HG03280 (cell line): Measurements from ENCODE around the gene PTK6.
"Not testable (repeated sequence)": the region's sequence is repeated elsewhere in the genome, so short reads cannot be mapped to it uniquely, and the experiment has no call there.

Experiments used
- ATAC-seq: cut with Tn5 transposase; IDR thresholded peaks from one replicate; pipeline ENCODE4 v1.9.1; 2021; ENCODE audit warnings: mild to moderate bottlenecking, moderate library complexity; ENCODE audit not compliant: unreplicated experiment

The PTK6 gene

GRCh38 chr20:63483834-63484233, 53.3 kb downstream of the PTK6 start:
- no peak for ATAC-seq

GRCh38 chr20:63482021-63482587, 55.1 kb downstream of the PTK6 start:
- no peak for ATAC-seq

- ATAC-seq, result no peak
These were observed 55.7 kb downstream of the PTK6 start for GRCh38 chr20:63481503-63481902.

GRCh38 chr20:63479695-63480419, 57.3 kb downstream of the PTK6 start:
- not testable (repeated sequence) for ATAC-seq

GRCh38 chr20:63478346-63479302, 58.6 kb downstream of the PTK6 start:
- ATAC-seq, result no peak
